ENCODE measurements around the gene PON2.
"Not testable (repeated sequence)": the region's sequence is repeated elsewhere in the genome, so short reads cannot be mapped to it uniquely, and the experiment has no call there.

The PON2 gene

DNA sequence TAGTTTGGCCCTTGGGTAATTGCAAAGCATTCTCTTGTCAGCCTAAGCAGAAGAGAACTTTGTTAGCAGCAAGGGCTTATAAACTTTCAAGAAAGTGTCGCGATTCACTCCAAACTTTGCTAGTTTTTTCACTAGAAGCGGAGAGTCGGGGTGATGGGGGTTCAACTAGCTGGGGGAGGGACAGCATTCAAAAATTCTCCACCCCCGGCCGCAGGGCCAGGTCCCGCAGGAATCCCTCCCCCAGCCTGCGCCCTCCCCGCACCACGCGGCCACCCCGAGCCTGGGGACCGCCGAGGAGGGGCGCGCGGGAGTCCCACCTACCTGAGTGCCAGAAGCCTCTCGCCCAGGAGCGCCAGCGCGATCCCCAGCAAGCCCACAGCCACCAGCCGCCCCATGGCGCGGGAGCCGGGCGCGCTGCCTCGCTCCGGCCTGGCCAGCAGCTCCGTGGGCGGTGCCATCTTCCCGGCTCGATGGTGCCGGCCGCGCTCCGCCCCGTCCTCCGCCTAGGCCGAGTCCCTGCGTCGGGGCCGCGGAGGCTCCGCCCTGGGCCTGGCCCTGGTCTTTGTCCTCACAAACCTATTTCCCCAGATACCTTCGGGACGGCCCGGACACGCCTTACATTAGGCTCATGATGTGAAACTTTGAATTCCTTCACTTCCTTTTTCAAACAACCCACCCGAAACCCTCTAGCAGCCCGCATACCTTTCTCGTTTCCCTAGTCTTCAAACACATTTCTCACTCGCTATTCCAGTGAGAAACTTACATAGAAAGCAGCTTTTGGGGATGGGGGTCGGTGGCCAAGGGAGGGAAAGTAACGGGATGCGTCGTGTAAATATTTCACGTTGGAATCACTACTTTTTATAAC lies at the start of gene PON2:
PON2 (minus strand) TSS at position 472 of the 865 bp plus-strand sequence; CDS start at position 395, 77 bp downstream.
- no peak for FAIRE-seq

DNA sequence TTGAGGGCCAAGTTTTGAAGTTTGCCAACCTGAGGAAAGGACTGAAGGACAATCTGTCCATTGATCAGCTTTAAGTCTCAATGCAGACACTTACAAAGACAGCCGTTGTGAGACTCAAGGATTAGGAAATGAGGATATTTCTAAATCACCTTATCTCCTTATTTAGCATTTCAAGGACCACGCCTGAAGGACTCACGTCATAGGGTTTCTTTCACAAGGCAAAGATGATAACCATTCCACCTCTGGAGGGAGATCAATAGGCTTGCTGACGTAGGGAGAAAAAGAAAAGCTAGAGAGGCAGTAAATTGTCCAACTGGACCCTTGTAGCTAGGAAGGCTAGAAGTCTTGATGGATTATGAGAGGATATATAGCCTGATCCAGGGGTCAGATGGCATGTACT lies 47.6 kb upstream of the PON2 start:
- FAIRE-seq, result no peak

DNA sequence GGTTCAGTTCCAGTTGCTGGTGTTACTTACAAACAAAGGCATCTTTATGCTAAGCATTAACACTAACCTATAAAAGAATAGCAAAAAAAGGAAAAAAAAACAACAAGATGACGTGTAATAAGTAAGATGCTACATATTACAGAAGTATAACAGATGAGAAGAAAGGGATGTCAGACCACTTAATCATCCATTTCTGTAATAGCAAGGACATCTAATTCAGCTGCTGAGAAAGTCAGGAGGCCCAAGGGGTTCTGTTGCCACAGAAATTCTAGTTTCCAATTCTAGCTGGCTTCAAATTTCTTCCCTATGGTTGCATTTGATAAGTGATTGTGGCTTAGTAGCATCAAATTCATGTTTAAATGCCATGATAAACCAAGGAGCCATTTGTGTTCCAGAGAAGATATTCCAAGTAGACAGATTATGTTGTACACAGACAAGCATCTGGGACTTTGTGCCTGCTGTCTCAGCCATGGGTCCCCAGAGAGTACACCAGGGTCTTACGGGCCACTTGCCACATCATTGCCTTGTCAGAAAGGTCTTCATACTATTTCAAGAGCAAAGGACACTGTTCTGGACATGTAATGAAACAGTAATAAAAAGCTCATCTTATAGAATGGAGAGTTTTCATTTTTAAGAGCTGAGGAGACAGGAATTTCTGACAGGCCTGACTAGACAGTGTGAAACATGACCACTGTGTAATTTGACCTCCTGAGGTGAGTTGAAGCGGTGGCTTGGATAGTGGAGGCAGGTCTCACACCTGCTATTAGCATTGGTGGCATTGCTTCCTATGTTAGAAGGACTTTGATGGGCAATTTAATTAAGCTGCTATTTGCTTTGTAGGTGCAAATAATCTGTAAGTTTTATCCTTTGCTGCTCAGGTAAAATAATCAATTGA lies 46.7 kb upstream of the PON2 start:
- FAIRE-seq, result no peak

DNA sequence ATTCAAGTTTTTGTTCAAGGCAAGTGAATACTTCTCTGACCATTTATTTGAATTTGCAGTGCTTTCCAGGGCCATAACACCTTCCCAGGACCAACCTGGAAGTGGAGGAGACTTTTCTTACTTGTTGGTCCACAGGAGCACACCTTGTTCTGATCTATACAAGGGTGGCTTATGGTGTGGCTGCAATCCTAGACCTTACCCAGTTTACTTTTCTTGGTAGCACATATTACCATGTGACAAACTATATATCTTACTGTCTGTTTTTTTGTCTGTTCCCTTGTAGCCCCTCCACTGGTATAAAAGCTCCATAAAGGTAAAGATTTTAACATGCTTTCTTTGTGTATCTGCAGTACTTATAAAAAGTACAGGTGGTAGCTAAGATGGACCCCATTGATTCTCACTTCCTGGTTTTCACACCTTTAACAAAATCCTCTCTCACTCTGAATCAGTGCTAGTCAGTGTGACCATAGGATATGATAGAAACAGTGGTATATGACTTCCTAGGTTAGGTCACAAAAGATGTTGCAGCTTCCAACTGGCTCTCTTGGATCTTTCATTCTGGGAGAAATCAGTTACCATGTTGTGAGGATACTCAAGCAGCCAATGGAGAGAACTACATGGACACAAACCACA lies 45.3 kb upstream of the PON2 start:
- FAIRE-seq, result no peak

DNA sequence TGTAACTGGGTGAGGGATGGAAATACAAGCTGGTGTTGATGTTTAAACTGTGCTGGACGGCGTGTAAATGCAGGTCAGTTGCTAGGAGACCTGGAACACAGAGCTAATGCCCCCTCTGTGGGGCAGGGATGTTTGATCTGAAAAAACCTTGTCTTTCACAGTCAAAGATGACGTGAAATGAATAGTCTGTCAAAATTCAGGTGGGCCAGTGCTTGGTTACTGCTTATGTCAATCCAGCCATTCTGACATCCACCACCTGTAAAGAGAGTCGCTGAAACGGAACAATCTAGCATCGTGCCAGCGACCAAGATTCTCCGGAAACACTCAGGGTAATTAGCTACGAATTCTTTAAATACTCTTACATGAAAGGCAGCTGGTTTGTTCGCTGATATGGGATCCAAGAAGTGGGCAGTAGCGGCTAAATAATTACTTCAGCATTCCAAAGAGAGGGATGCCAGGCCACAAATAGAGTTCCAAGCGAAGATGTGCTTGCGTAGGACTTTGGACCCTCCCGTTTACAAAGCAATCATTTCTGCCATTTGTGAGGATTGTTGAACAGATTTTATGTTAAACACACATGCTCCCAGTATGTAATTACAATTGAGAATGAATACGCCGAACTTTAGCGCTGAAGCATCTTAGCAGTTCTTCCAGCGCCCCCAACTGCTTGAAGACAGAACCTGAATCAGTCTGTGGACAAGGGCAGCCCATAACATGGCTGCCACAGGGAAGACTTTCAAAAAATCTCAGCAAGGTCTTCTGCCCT lies 43.6 kb upstream of the PON2 start:
- FAIRE-seq, result peak; percentile 45

GRCh38 chr7:95476904-95477594 lies 42.2 kb upstream of the PON2 start:
- peak; percentile 97 for FAIRE-seq

GRCh38 chr7:95476072-95476847 lies 41.4 kb upstream of the PON2 start:
- no peak for FAIRE-seq

GRCh38 chr7:95473276-95473985 lies 38.6 kb upstream of the PON2 start:
- FAIRE-seq, result no peak

DNA sequence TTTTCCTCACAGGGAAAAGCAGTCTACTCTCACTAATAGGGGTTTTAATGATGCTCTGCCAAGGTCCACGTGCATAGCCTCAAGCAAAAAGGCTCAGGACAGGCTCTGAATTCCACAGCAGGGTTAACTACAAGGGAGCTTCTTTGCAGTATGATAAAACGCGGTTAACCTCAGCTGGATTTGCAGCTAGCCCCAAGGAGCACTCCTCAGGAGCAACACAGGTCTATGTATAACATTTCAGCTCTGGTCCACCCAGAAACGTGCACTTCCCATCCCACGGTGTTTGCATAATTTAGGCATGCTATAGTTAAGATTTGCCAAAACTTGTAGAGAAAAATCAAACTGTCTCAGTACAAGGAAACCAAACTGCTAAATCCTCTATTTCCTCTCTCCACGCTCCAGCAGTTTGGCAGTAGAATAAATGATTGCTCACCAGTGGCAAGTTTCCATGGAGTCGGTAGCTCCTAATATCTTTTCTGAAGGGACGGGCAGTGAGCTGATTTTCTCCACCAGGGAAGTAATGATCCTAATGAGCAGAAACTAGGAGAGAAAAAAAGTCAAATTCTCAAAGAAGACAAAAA lies 37.8 kb upstream of the PON2 start:
- FAIRE-seq, result no peak

DNA sequence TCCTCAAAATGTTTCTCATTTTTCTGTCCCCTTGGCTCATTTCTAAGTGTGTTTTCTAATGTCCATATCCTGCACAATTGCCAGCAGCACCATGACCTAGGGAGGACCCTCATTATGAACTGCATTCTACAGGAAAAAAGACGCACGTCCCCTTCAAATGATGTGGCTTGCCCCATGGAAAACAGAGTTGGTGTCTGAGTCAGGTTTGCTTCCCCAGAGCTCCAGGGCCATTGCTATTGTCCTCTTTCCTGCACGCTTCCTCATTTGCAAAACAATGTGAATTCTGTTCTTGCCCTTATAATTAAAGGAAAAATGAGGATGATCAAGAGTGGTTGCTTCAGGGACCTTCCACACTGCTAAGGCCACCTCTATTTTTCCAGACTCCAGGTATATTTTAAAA lies 36.2 kb upstream of the PON2 start:
- FAIRE-seq, result no peak

DNA sequence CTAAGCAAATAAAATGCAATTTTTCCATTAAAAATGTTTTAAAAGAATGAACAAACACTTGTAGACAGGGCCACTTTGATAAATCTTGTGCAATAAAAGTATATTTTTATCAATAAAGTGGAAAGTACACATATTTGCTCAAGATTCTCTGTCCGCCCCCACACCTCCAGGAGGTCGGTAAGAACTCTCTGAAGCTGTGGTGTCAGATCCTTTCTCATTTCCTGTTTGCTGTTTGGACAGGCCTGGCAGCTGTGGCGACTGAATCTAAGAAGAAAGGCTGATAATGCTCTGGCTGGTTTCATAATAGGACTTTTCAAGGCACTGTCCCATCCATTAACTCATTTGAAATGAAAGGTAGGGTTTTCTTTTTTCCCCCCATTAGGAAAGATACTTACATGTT lies 35.6 kb upstream of the PON2 start:
- FAIRE-seq, result no peak

GRCh38 chr7:95469848-95470247 lies 35.0 kb upstream of the PON2 start:
- FAIRE-seq, result no peak

- no peak for FAIRE-seq
These were observed 34.4 kb upstream of the PON2 start for GRCh38 chr7:95469187-95469586.

DNA sequence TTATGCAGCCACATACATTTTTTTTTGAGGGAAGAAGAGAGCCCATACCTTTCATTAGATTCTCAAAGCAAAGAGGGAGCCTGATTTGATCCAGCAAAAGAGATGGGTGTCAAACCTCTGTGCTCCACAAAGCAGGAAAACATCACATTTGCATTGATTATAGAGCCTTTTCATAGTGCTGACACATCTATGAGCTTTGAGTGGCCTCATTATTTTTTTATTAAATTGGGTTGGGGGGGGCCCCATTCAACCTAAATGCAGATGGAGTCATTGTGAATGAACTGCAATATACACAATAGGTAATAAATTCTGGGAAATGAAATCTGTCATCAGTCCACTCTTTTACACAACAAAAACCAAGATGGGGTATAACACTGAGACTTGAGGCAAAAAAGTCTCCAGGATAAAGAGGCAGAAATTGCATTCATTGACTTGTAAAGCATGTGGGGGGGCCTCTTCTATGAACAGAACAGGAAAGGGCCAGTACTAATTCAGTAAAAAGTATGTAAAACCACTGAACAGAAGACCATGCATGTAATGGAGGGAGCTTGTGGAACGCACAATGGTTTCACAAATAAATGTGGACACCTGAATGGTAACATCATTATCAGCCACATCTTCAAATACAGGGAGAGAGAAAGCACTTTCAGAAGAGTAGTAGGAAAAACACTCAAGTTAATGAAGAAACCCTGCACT lies 33.2 kb upstream of the PON2 start:
- no peak for FAIRE-seq

DNA sequence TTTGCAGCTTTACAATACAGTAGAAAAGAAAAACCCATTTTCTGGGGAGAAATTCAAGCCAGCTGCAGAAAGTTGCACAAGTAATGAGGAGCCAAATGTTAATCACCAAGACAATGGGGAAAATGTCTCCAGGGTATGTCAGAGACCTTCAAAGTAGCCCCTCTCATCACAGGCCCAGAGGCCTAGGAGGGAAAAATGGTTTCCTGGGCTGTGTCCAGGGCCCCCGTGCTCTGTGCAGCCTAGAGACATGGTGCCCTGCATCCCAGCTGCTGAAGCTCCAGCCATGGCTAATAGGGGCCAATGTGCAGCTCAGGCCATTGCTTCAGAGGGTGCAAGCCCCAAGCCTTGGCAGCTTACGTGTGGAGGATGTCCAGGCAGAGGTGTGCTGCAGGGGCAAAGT lies 25.8 kb upstream of the PON2 start:
- not testable (repeated sequence) for FAIRE-seq

DNA sequence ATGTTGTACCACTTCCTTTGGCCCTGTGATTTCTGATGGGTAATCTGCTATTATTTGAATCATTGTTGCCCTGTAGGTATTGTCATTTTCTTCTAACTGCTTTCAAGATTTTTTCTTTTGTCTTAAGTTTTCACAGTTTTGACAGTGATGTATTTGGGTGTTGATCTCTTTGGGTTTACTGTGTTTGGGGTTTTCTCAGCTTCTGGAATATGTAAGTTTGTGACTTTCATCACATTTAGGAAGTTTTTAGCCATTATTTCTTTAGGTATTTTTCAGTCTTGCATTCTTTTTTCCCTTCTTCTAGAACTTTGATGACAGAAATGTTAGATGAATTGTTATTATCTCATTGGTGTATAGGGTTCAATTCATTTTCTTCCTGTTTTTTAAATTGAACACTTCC lies 23.1 kb upstream of the PON2 start:
- no peak for FAIRE-seq

DNA sequence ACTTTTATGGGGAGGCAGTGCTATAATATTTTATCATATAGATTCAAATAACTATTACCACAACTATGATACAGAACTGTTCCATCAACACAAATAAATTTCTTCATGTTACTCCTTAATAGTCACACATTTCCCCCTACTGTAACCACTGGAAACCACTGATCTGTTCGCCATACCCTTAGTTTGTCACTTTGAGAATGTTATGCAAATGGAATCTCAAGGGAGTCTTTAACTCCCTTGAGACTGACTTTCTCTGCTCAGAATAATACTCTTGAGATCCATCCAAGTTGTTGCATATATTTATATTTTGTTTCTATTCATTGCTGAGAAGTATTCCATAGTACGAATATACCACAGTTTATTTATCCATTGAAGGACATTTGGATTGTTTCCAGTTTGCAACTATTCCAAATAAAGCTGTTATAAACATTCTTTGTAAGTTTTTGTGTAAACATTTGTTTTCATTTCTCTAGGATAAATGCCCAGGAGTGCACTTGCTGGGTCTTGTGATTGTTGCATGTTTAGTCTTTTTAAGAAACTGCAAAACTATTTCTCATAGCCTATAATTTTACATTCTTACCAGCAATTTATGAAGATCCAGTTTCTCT lies 19.7 kb upstream of the PON2 start:
- no peak for FAIRE-seq

DNA sequence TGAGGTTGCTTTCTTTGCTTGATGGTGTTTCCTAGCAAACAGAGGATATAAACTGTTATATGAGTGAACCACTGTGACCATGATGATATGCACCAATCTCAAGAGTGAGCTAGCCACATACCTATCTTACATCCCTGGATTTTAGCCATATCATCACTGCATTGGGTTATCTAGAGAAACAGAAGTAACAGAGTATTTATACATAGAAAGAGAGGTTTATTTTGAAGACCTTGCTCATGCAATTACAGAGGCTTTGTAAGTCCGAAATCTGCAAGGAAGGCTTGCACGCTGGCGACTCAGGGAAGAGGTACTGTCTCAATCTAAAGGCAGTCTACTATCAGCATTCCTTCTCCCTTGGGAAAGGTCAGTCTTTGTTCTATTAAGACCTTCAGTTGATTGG lies 11.8 kb upstream of the PON2 start:
- no peak for FAIRE-seq

- FAIRE-seq, result no peak
These were observed 10.0 kb upstream of the PON2 start for GRCh38 chr7:95444796-95445195.
